Smooth muscle cell (in vitro differentiated cells): ENCODE measurements around the gene LAMA2. TPM values are rescaled to one million over a fixed set of nuclear protein-coding genes. Genes with fewer than 3 reads are reported as not detected.

ENCODE experiments used
- DNase-seq: peaks from one replicate; lab custom pipeline; 2025; ENCODE audit not compliant: unreplicated experiment; lab: John Stamatoyannopoulos, UW
- H2AFZ ChIP-seq: fragments of 200-600 bp; sonication (generic); 2 replicates; pipeline ENCODE4 v1.6.0; 2016; ENCODE audit warnings: antibody characterized with exemption, low read depth, mild to moderate bottlenecking
- H3F3A ChIP-seq: fragments of 200-600 bp; sonication (generic); 2 replicates; pipeline ENCODE4 v1.6.0; 2017; ENCODE audit warnings: antibody characterized with exemption, low read depth
- H3K27ac ChIP-seq: fragments of 200-600 bp; sonication (generic); 2 replicates; pipeline ENCODE4 v1.5.1; 2016; ENCODE audit warnings: low read depth, mild to moderate bottlenecking
- H3K27me3 ChIP-seq: fragments of 200-600 bp; sonication (generic); 2 replicates; pipeline ENCODE4 v1.6.1; 2016; ENCODE audit warnings: low read depth, mild to moderate bottlenecking
- H3K36me3 ChIP-seq: fragments of 200-600 bp; sonication (generic); 2 replicates; pipeline ENCODE4 v1.5.1; 2016; ENCODE audit warnings: low read depth
- H3K4me1 ChIP-seq: fragments of 200-600 bp; sonication (generic); 2 replicates; pipeline ENCODE4 v1.5.1; 2016; ENCODE audit warnings: low read depth
- H3K4me2 ChIP-seq: fragments of 200-600 bp; sonication (generic); 2 replicates; pipeline ENCODE4 v1.6.0; 2016; ENCODE audit warnings: mild to moderate bottlenecking
- H3K4me3 ChIP-seq: fragments of 200-600 bp; sonication (generic); 2 replicates; pipeline ENCODE4 v1.5.1; 2016; ENCODE audit warnings: mild to moderate bottlenecking
- H3K79me2 ChIP-seq: fragments of 200-600 bp; sonication (generic); 2 replicates; pipeline ENCODE4 v1.6.0; 2016; ENCODE audit warnings: low read depth, mild to moderate bottlenecking
- H3K9ac ChIP-seq: fragments of 200-600 bp; sonication (generic); 2 replicates; pipeline ENCODE4 v1.6.0; 2016; ENCODE audit warnings: low read depth
- H3K9me3 ChIP-seq: fragments of 200-600 bp; sonication (generic); replicated peaks from 2 replicates; pipeline ENCODE4 v1.5.1; 2016; ENCODE audit warnings: low read depth
- H4K20me1 ChIP-seq: fragments of 200-600 bp; sonication (generic); 2 replicates; pipeline ENCODE4 v1.6.0; 2016; ENCODE audit warnings: low read depth
- WGBS: methylation state at CpG from one replicate; pipeline ENCODE4 v1.1.7; 2016; ENCODE audit warnings: low lambda C conversion rate; 5-methylcytosine and 5-hydroxymethylcytosine counted together
- polyA plus RNA-seq: library from polyadenylated mRNA; unstranded; fragments of >200 nt; fragmentation: Nextera tagmentation; extraction: Ambion mirVana; gene quantifications from 2 replicates; pipeline ENCODE4 v1.2.1, GENCODE V29; 2016
- total RNA-seq: library from RNA; depleted of rRNA; stranded (reverse); fragments of >200 nt; gene quantifications from 2 replicates; pipeline ENCODE4 v1.2.3, GENCODE V29; 2014
- TF ChIP-seq, protein P1 (sequence below): fragments of 200-600 bp; sonication (generic); IDR thresholded peaks from 2 replicates; pipeline ENCODE4 v1.5.1; 2017; ENCODE audit warnings: borderline replicate concordance, mild to moderate bottlenecking, antibody characterized with exemption; ENCODE audit not compliant: insufficient read depth, poor library complexity, severe bottlenecking

Gene LAMA2
- total and polyA plus RNA-seq, 2 experiments from 2014 or later = 21.7 to 92.9 TPM

DNA sequence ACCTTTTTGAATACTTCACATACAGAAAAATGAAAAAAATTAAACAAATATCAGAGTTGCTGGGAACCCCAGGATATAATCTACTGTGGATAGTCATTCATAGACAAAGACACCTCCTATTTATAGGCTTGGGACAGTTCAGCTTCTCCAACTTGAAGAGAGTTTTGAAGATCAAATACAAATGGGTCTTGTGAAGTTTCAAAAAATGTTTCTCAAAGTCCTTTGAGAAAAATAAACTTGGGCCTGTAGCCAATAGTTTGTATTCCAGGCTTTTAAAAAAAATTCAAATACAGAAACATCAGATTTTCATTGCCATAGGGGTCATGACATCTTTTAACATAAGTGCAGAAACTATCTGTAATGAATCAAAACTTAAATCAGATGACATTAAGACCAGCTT is 334.8 kb downstream of the LAMA2 start:
- Histone ChIP-seq H3F3A (no peaks in the 10 kb centered on the region), H3K79me2 (no peaks in the 10 kb centered on the region), H2AFZ (no peak overlapping the region), H3K4me2 (no peak overlapping the region), H3K9me3 (no peaks in the 10 kb centered on the region), H3K4me3 (no peak overlapping the region), H3K36me3 (peaks cover 4% of the 10 kb centered on the region), H4K20me1 (no peaks in the 10 kb centered on the region), H3K27ac (no peak overlapping the region), H3K9ac (no peak overlapping the region), H3K4me1 (no peaks in the 10 kb centered on the region), H3K27me3 (no peaks in the 10 kb centered on the region)
- DNase-seq = no peak
- TF ChIP-seq, protein P1, sequence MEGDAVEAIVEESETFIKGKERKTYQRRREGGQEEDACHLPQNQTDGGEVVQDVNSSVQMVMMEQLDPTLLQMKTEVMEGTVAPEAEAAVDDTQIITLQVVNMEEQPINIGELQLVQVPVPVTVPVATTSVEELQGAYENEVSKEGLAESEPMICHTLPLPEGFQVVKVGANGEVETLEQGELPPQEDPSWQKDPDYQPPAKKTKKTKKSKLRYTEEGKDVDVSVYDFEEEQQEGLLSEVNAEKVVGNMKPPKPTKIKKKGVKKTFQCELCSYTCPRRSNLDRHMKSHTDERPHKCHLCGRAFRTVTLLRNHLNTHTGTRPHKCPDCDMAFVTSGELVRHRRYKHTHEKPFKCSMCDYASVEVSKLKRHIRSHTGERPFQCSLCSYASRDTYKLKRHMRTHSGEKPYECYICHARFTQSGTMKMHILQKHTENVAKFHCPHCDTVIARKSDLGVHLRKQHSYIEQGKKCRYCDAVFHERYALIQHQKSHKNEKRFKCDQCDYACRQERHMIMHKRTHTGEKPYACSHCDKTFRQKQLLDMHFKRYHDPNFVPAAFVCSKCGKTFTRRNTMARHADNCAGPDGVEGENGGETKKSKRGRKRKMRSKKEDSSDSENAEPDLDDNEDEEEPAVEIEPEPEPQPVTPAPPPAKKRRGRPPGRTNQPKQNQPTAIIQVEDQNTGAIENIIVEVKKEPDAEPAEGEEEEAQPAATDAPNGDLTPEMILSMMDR = no peak

- H3K9me3 ChIP-seq = no peaks in the 10 kb centered on the region
- no peak for DNase-seq
- TF ChIP-seq, protein P1 = no peak
- no peaks in the 10 kb centered on the region for H4K20me1 ChIP-seq
- H3F3A ChIP-seq = no peaks in the 10 kb centered on the region
- H3K79me2 ChIP-seq = no peaks in the 10 kb centered on the region
- H3K4me2 ChIP-seq = no peak overlapping the region
- no peak overlapping the region for H3K9ac ChIP-seq
- WGBS = 97% methylated on average over 9 of the region's 9 CpGs
- H3K4me1 ChIP-seq = no peaks in the 10 kb centered on the region
- no peaks in the 10 kb centered on the region for H3K36me3 ChIP-seq
- H2AFZ ChIP-seq = no peak overlapping the region
- H3K4me3 ChIP-seq = no peak overlapping the region
- H3K27me3 ChIP-seq = no peaks in the 10 kb centered on the region
- no peak overlapping the region for H3K27ac ChIP-seq
These were observed 350.7 kb downstream of the LAMA2 start for GRCh38 chr6:129233458-129234134.

- Histone ChIP-seq H3K27me3 (no peaks in the 10 kb centered on the region), H3K36me3 (no peaks in the 10 kb centered on the region), H3K4me2 (no peak overlapping the region), H3F3A (no peaks in the 10 kb centered on the region), H3K79me2 (no peaks in the 10 kb centered on the region), H3K9me3 (no peaks in the 10 kb centered on the region), H3K9ac (no peak overlapping the region), H3K27ac (no peak overlapping the region), H2AFZ (no peak overlapping the region), H3K4me1 (no peaks in the 10 kb centered on the region), H4K20me1 (no peaks in the 10 kb centered on the region), H3K4me3 (no peak overlapping the region)
- DNase-seq = no peak
- TF ChIP-seq, protein P1 = no peak
- 93% methylated on average over 2 of the region's 2 CpGs for WGBS
These were observed 352.4 kb downstream of the LAMA2 start for GRCh38 chr6:129235167-129236000.
